Liver (tissue), 9 donors: ENCODE data around the gene IGFALS. TPM values are rescaled to one million over a fixed set of nuclear protein-coding genes. Genes with fewer than 3 reads are reported as not detected.

ENCODE experiments used
- DNase-seq: peaks from one replicate; pipeline ENCODE4 v3.0.0-alpha.2; 2017; ENCODE audit warnings: low spot score
- H3K27ac ChIP-seq, 2 donors: one replicate each; pipeline ENCODE4 v1.7.0; 2013; ENCODE audit warnings: inconsistent platforms in 2 of 2, low read length in 2 of 2, control low read depth in 1 of 2, low read depth in 1 of 2, mild to moderate bottlenecking in 1 of 2
- H3K27me3 ChIP-seq, 4 donors: one replicate each; pipeline versions ENCODE4 v1.6.1 to v1.7.0; 2013; ENCODE audit warnings: low read length in 3 of 4, inconsistent platforms in 1 of 4, mild to moderate bottlenecking in 1 of 4, moderate library complexity in 1 of 4; ENCODE audit not compliant: control insufficient read depth in 4 of 4, insufficient read depth in 4 of 4
- H3K36me3 ChIP-seq, 4 donors: one replicate each; pipeline versions ENCODE4 v1.6.1 to v1.7.0; 2013; ENCODE audit warnings: low read length in 3 of 4, mild to moderate bottlenecking in 3 of 4, low read depth in 1 of 4, moderate library complexity in 1 of 4; ENCODE audit not compliant: control insufficient read depth in 4 of 4, insufficient read depth in 3 of 4
- H3K4me1 ChIP-seq, 4 donors: one replicate each; pipeline versions ENCODE4 v1.6.1 to v1.7.0; 2013; ENCODE audit warnings: low read length in 3 of 4, mild to moderate bottlenecking in 3 of 4, moderate library complexity in 1 of 4; ENCODE audit not compliant: control insufficient read depth in 4 of 4, insufficient read depth in 4 of 4
- H3K4me3 ChIP-seq, 3 donors: one replicate each; pipeline versions ENCODE4 v1.6.1 to v1.7.0; 2013; ENCODE audit warnings: low read length in 3 of 3, control low read depth in 1 of 3, low read depth in 1 of 3, mild to moderate bottlenecking in 1 of 3
- H3K9ac ChIP-seq, 2 donors: one replicate each; pipeline ENCODE4 v1.7.0; 2013; ENCODE audit warnings: low read length in 2 of 2, mild to moderate bottlenecking in 2 of 2, moderate library complexity in 2 of 2, control low read depth in 1 of 2, low read depth in 1 of 2
- H3K9me3 ChIP-seq, 4 donors: one replicate each; pipeline versions ENCODE4 v1.6.1 to v1.7.0; 2013; ENCODE audit warnings: low read length in 3 of 4; ENCODE audit not compliant: control insufficient read depth in 4 of 4
- EGR1 ChIP-seq, 2 donors: IDR thresholded peaks; 2 replicates each; pipeline ENCODE4 v1.6.1; 2016 to 2018; ENCODE audit warnings: antibody characterized with exemption in 2 of 2, low read depth in 2 of 2
- FOXA1 ChIP-seq: IDR thresholded peaks from 2 replicates; pipeline ENCODE4 v1.6.1; 2016; ENCODE audit warnings: antibody characterized with exemption
- FOXA2 ChIP-seq: IDR thresholded peaks from 2 replicates; pipeline ENCODE4 v1.6.1; 2016; ENCODE audit warnings: antibody characterized with exemption
- GABPA ChIP-seq, 2 donors: IDR thresholded peaks in 1 of 2; conservative IDR thresholded peaks in 1 of 2; 2 replicates each; pipeline ENCODE4 v1.6.1; 2016; ENCODE audit warnings: antibody characterized with exemption in 2 of 2, mild to moderate bottlenecking in 1 of 2, moderate library complexity in 1 of 2
- HNF4A ChIP-seq, 2 donors: conservative IDR thresholded peaks; 2 replicates each; pipeline ENCODE4 v1.6.1; 2016; ENCODE audit warnings: antibody characterized with exemption in 2 of 2, mild to moderate bottlenecking in 2 of 2
- HNF4G ChIP-seq: IDR thresholded peaks from 2 replicates; pipeline ENCODE4 v1.6.1; 2016; ENCODE audit warnings: antibody characterized with exemption
- JUND ChIP-seq, 2 donors: IDR thresholded peaks; 2 replicates each; pipeline ENCODE4 v1.6.1; 2016; ENCODE audit warnings: antibody characterized with exemption in 2 of 2
- NR2F2 ChIP-seq: IDR thresholded peaks from 2 replicates; pipeline ENCODE4 v1.6.1; 2016; ENCODE audit warnings: antibody characterized with exemption
- RAD21 ChIP-seq, 2 donors: IDR thresholded peaks; 2 replicates each; pipeline ENCODE4 v1.6.1; 2016; ENCODE audit warnings: antibody characterized with exemption in 2 of 2, mild to moderate bottlenecking in 2 of 2
- RXRA ChIP-seq, 2 donors: IDR thresholded peaks; 2 replicates each; pipeline ENCODE4 v1.6.1; 2017 to 2018; ENCODE audit warnings: antibody characterized with exemption in 2 of 2, mild to moderate bottlenecking in 1 of 2
- SP1 ChIP-seq: IDR thresholded peaks from 2 replicates; pipeline ENCODE4 v1.6.1; 2018; ENCODE audit warnings: antibody characterized with exemption, mild to moderate bottlenecking
- TAF1 ChIP-seq: conservative IDR thresholded peaks from 2 replicates; pipeline ENCODE4 v1.6.1; 2016; ENCODE audit warnings: antibody characterized with exemption, mild to moderate bottlenecking
- YY1 ChIP-seq: IDR thresholded peaks from 2 replicates; pipeline ENCODE4 v1.6.1; 2016; ENCODE audit warnings: antibody characterized with exemption, mild to moderate bottlenecking
- WGBS: extraction: QIAGEN DNeasy Blood & Tissue Kit; methylation state at CpG from one replicate; pipeline ENCODE4 v1.1.7; 2013; 5-methylcytosine and 5-hydroxymethylcytosine counted together
- polyA plus RNA-seq, 2 donors: library from polyadenylated mRNA; stranded (reverse) in 1 of 2; unstranded in 1 of 2; fragments of 200-250 nt in 1 of 2; fragments of >200 nt in 1 of 2; fragmentation: Nextera tagmentation in 1 of 2; extraction: Ambion mirVana in 1 of 2; gene quantifications; one replicate each; pipeline versions ENCODE4 v1.2.1 to v1.2.3, GENCODE V29; 2013 to 2015
- total RNA-seq, 2 donors: library from RNA; depleted of rRNA; stranded (reverse); fragments of >200 nt; gene quantifications; one replicate each; pipeline ENCODE4 v1.2.3, GENCODE V29; 2014
- TF ChIP-seq, protein P1 (sequence below): IDR thresholded peaks from 2 replicates; pipeline ENCODE4 v1.6.1; 2016; ENCODE audit warnings: antibody characterized with exemption
- TF ChIP-seq, protein P2 (sequence below): IDR thresholded peaks from 2 replicates; pipeline ENCODE4 v1.6.1; 2016; ENCODE audit warnings: antibody characterized with exemption
- TF ChIP-seq, protein P3 (sequence below): fragments of 150-350 bp; IDR thresholded peaks from 2 replicates; pipeline ENCODE4 v1.5.1; 2017; ENCODE audit warnings: improper control_type of control experiment, low read depth, low read length; ENCODE audit not compliant: missing input control
- TF ChIP-seq, protein P4 (sequence below): IDR thresholded peaks from 2 replicates; pipeline ENCODE4 v1.6.1; 2016; ENCODE audit warnings: antibody characterized with exemption
- donor health status: healthy.
- donor health status: healthy.
- donor health status: healthy.
- donor health status: healthy.
- donor health status: healthy.

Gene IGFALS
- total and polyA plus RNA-seq, 4 donors = 19.8 to 161 (median 68.4) TPM

DNA sequence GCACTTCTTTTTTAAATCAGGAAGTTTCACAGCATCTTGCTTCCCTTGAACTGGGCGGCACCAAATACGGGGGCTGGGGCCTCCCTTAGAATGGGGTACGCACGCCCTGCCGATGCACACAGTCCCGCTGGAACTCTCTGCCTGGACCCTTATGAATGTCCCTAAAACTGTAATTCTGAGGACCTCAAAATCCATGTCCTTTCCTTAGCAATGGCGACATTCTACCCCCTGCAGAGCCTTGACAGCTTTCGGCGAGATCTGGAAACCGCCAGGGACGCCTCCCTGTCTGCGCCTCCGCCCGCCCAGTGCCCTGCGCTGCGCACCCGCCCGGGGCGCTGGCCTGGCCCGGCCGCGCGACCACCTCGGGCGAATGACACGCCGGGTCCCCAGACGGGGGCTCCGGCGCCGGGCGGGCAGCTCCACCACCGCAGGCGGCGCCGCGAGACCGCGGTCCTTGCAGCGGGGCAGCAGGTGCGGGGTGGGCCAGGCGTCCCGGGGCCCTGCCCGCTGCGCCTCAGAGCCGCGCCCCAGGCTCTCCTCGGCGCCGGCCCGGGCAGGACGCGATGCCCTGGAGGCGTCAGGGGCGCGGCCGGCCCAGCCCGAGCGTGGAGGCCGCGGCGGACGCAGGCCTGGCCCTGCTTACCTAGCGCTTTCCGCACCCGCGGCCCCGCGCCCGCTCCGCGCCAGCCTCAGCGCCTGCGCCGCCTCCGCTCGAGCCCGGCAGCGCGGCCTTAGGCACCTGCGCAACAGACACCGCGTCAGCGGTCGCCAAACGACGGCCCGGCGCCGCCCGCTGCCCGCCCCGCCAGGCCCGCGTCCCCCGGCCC is 32.6 kb upstream of the IGFALS start:
- Histone ChIP-seq H3K9ac (peak overlapping the region; percentile 26 to 77), H3K27me3 (no peaks in the 10 kb centered on the region), H3K36me3 (peaks cover 6 to 11% (median 9%) of the 10 kb centered on the region in 4 donors), H3K4me3 (peak overlapping the region; percentile 77 to 91 (median 82)), H3K27ac (peak overlapping the region; percentile 83 to 94), H3K4me1 (peaks cover 11 to 81% (median 64%) of the 10 kb centered on the region in 4 donors), H3K9me3 (no peaks in the 10 kb centered on the region)
- peak; percentile 52 for DNase-seq
- under 1% methylated on average over 96 of the region's 96 CpGs for WGBS
- TF ChIP-seq FOXA1 = no peak
- TF ChIP-seq JUND (IDR thresholded peaks at IDR 0.05) = no peak
- TF ChIP-seq RAD21 (IDR thresholded peaks at IDR 0.05) = no peak
- no peak for TF ChIP-seq FOXA2
- no peak for TF ChIP-seq EGR1 (IDR thresholded peaks at IDR 0.05; ENCODE audit: low read depth in 2 of 2)
- TF ChIP-seq SP1 = no peak
- no peak for TF ChIP-seq YY1
- TF ChIP-seq HNF4A (conservative IDR thresholded peaks at IDR 0.05) = no peak
- TF ChIP-seq HNF4G = no peak
- no peak for TF ChIP-seq GABPA (IDR thresholded peaks at IDR 0.05 in 1 of 2, conservative IDR thresholded peaks at IDR 0.05 in 1 of 2)
- TF ChIP-seq NR2F2 = no peak

DNA sequence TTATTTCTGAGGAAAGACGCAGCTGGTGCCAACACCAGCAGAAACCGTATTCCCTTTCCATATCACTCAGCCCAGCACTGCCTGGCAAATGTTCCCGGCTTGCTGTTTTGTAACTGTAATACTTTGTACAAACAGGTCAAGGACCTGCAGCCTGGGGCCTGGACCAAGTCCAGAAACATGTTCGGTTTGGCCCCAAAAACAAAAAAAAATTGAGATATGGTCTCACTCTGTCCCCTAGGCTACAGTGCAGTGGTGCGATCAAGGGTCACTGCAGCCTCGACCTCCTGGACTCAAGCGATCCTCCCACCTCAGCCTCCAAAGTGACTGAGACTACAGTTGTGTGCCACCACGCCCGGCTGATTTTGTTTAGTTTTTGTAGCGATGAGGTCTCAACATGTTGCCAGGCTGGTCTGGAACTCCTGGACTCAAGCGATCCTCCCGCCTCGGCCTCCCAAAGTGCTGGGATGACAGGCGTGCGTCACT is 31.9 kb upstream of the IGFALS start:
- no peaks in the 10 kb centered on the region for H3K27me3 ChIP-seq
- H3K36me3 ChIP-seq = peaks cover 10 to 14% (median 12%) of the 10 kb centered on the region in 4 donors
- peak; percentile 47 for DNase-seq
- H3K4me3 ChIP-seq = peak overlapping the region; percentile 77 to 91 (median 82)
- H3K9ac ChIP-seq = peak overlapping the region; percentile 26 to 77
- TF ChIP-seq HNF4G (peak; percentile 65), FOXA2 (no peak), TAF1 (peak; percentile 51), SP1 (peak; percentile 62), GABPA (IDR thresholded peaks at IDR 0.05 in 1 of 2, conservative IDR thresholded peaks at IDR 0.05 in 1 of 2) (peak in 1 of 2 donors; percentile 44), FOXA1 (no peak), HNF4A (conservative IDR thresholded peaks at IDR 0.05) (peak; percentile 93), JUND (IDR thresholded peaks at IDR 0.05) (peak in 1 of 2 donors; percentile 40), YY1 (peak; percentile 48), RXRA (IDR thresholded peaks at IDR 0.05) (peak; percentile 90), EGR1 (IDR thresholded peaks at IDR 0.05; ENCODE audit: low read depth in 2 of 2) (peak in 1 of 2 donors; percentile 41), RAD21 (IDR thresholded peaks at IDR 0.05) (peak; percentile 26 to 36)
- TF ChIP-seq, protein P1, sequence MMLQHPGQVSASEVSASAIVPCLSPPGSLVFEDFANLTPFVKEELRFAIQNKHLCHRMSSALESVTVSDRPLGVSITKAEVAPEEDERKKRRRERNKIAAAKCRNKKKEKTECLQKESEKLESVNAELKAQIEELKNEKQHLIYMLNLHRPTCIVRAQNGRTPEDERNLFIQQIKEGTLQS = no peak
- TF ChIP-seq, protein P2, sequence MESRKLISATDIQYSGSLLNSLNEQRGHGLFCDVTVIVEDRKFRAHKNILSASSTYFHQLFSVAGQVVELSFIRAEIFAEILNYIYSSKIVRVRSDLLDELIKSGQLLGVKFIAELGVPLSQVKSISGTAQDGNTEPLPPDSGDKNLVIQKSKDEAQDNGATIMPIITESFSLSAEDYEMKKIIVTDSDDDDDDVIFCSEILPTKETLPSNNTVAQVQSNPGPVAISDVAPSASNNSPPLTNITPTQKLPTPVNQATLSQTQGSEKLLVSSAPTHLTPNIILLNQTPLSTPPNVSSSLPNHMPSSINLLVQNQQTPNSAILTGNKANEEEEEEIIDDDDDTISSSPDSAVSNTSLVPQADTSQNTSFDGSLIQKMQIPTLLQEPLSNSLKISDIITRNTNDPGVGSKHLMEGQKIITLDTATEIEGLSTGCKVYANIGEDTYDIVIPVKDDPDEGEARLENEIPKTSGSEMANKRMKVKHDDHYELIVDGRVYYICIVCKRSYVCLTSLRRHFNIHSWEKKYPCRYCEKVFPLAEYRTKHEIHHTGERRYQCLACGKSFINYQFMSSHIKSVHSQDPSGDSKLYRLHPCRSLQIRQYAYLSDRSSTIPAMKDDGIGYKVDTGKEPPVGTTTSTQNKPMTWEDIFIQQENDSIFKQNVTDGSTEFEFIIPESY = no peak
- TF ChIP-seq, protein P3, sequence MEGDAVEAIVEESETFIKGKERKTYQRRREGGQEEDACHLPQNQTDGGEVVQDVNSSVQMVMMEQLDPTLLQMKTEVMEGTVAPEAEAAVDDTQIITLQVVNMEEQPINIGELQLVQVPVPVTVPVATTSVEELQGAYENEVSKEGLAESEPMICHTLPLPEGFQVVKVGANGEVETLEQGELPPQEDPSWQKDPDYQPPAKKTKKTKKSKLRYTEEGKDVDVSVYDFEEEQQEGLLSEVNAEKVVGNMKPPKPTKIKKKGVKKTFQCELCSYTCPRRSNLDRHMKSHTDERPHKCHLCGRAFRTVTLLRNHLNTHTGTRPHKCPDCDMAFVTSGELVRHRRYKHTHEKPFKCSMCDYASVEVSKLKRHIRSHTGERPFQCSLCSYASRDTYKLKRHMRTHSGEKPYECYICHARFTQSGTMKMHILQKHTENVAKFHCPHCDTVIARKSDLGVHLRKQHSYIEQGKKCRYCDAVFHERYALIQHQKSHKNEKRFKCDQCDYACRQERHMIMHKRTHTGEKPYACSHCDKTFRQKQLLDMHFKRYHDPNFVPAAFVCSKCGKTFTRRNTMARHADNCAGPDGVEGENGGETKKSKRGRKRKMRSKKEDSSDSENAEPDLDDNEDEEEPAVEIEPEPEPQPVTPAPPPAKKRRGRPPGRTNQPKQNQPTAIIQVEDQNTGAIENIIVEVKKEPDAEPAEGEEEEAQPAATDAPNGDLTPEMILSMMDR = no peak
- TF ChIP-seq, protein P4, sequence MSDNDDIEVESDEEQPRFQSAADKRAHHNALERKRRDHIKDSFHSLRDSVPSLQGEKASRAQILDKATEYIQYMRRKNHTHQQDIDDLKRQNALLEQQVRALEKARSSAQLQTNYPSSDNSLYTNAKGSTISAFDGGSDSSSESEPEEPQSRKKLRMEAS = peak; percentile 69
- peak overlapping the region; percentile 83 to 94 for H3K27ac ChIP-seq
- peaks cover 11 to 81% (median 64%) of the 10 kb centered on the region in 4 donors for H3K4me1 ChIP-seq
- H3K9me3 ChIP-seq = no peaks in the 10 kb centered on the region
- WGBS = 25% methylated on average over 15 of the region's 15 CpGs
